ENCODE results near the gene ZCCHC7.

Gene ZCCHC7

DNA sequence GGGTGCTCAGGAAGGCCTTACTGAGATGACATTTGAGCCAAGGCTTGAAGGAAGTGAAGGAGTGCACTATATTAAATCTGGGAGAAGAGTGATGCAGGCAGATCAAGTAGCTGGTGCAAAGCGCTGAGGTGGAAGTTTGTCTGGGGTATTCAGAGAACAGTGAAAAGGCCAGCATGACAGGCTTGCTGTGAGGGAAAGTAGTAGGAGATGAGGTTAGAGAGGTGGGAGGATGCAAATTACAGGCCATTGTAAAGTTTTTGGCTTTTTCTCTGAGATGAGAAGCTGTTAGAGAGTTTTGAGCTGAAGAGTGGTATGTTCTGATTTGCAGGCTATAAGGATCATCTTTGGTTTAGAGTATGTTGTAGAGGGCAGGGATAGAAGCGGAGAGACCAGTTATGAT is 221.3 kb downstream of the ZCCHC7 start:
- DNase-seq, result no peak
- in situ Hi-C loops (cut with HindIII; ENCODE audit: low pct_ligation_motif_present, low sequenced_read_pairs), result no loop called here
- Histone ChIP-seq H3K36me3 (replicated peaks) (no peaks in the 10 kb centered on the region), H3K27ac (no peak overlapping the region), H3K4me3 (ENCODE audit: low read depth, low read length) (no peak overlapping the region), H3K27me3 (replicated peaks) (no peaks in the 10 kb centered on the region)
- TF ChIP-seq, protein P1, sequence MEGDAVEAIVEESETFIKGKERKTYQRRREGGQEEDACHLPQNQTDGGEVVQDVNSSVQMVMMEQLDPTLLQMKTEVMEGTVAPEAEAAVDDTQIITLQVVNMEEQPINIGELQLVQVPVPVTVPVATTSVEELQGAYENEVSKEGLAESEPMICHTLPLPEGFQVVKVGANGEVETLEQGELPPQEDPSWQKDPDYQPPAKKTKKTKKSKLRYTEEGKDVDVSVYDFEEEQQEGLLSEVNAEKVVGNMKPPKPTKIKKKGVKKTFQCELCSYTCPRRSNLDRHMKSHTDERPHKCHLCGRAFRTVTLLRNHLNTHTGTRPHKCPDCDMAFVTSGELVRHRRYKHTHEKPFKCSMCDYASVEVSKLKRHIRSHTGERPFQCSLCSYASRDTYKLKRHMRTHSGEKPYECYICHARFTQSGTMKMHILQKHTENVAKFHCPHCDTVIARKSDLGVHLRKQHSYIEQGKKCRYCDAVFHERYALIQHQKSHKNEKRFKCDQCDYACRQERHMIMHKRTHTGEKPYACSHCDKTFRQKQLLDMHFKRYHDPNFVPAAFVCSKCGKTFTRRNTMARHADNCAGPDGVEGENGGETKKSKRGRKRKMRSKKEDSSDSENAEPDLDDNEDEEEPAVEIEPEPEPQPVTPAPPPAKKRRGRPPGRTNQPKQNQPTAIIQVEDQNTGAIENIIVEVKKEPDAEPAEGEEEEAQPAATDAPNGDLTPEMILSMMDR (IDR thresholded peaks at IDR 0.05; ENCODE audit: low read depth, low read length, missing control alignments), result no peak

DNA sequence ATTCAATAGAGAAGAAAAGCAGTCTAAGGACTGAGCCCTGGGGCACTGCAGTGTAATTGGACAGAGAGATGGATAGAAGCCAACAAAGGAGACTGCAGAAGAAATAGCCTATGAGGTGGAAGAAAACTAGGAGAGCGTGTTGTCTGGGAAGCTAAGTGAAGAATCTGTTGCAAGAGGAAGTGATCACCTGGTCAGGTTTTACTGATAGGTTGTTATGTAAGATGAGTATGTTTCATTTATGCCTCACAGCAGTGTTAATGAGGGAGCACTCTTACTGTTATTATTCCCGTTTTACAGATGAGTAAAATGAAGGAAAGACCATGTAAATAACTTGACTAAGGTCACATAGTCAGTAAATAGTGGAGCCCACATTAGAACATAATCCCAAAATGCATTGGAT is 222.1 kb downstream of the ZCCHC7 start:
- H3K36me3 ChIP-seq (replicated peaks), result no peaks in the 10 kb centered on the region
- no peak overlapping the region for H3K27ac ChIP-seq
- in situ Hi-C loops (cut with HindIII; ENCODE audit: low pct_ligation_motif_present, low sequenced_read_pairs), result no loop called here
- H3K27me3 ChIP-seq (replicated peaks), result no peaks in the 10 kb centered on the region
- DNase-seq, result no peak
- TF ChIP-seq, protein P1 (IDR thresholded peaks at IDR 0.05; ENCODE audit: low read depth, low read length, missing control alignments), result no peak
- H3K4me3 ChIP-seq (ENCODE audit: low read depth, low read length), result no peak overlapping the region

DNA sequence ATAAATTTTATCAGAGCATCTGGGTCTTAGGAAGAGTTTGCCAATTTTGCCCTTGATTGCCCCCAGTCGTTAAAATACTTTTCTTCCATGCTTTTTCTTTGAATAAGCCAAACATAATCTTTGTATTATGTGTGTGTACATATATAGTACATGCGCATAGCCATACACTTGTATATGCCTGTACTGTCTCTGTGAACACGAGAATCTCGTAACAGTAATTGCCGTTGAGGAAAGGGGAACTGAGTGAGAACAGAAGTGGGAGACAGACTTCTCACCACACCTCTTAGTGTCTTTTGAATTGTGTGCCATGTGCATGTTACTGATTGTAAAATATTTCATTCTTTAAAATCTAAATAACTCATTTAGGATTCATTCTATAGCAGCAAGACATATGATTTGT is 222.5 kb downstream of the ZCCHC7 start:
- in situ Hi-C loops (cut with HindIII; ENCODE audit: low pct_ligation_motif_present, low sequenced_read_pairs), result no loop called here
- H3K36me3 ChIP-seq (replicated peaks), result no peaks in the 10 kb centered on the region
- TF ChIP-seq, protein P1 (IDR thresholded peaks at IDR 0.05; ENCODE audit: low read depth, low read length, missing control alignments), result no peak
- H3K27me3 ChIP-seq (replicated peaks), result no peaks in the 10 kb centered on the region
- H3K27ac ChIP-seq, result no peak overlapping the region
- H3K4me3 ChIP-seq (ENCODE audit: low read depth, low read length), result no peak overlapping the region
- no peak for DNase-seq

DNA sequence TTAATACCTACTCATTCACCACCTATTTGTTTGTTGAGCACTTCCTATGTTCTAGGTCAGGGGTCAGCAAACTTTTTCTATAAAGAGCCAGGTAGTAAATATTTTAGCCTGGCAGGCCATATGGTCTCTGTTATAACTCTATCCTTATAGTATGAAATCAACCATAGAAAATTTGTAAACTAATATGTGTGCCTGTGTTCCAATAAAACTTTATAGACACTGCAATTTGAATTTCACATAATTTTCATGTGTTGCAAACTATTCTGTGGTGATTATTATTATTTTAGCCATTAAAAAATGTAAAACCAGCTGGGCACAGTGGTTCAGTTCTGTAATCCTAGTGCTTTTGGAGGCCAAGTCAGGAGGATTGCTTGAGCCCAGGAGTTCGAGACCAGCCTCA is 223.3 kb downstream of the ZCCHC7 start:
- TF ChIP-seq, protein P1 (IDR thresholded peaks at IDR 0.05; ENCODE audit: low read depth, low read length, missing control alignments), result no peak
- Histone ChIP-seq H3K27me3 (replicated peaks) (no peaks in the 10 kb centered on the region), H3K27ac (no peak overlapping the region), H3K4me3 (ENCODE audit: low read depth, low read length) (no peak overlapping the region), H3K36me3 (replicated peaks) (no peaks in the 10 kb centered on the region)
- no peak for DNase-seq
- in situ Hi-C loops (cut with HindIII; ENCODE audit: low pct_ligation_motif_present, low sequenced_read_pairs), result no loop called here

DNA sequence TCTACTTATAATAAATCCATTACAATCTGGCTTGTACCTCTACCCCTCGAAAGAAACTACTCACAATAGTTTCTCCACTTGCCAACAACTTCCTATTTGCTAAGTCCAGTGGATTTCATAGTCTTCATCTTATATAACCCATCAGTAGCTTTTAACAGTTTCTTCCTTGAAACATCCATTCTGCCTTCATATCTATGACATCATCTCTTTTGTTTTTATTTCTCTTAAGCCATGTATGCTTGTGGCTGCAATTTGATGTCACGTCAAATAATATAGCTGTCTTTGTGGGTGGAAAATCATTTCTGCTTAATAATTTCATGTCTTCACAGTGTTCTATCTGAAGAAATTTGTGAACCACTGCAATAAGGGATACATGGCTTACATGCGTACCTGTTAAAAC is 224.7 kb downstream of the ZCCHC7 start:
- in situ Hi-C loops (cut with HindIII; ENCODE audit: low pct_ligation_motif_present, low sequenced_read_pairs), result no loop called here
- TF ChIP-seq, protein P1 (IDR thresholded peaks at IDR 0.05; ENCODE audit: low read depth, low read length, missing control alignments), result no peak
- Histone ChIP-seq H3K4me3 (ENCODE audit: low read depth, low read length) (no peak overlapping the region), H3K27ac (no peak overlapping the region), H3K36me3 (replicated peaks) (no peaks in the 10 kb centered on the region), H3K27me3 (replicated peaks) (no peaks in the 10 kb centered on the region)
- DNase-seq, result no peak

DNA sequence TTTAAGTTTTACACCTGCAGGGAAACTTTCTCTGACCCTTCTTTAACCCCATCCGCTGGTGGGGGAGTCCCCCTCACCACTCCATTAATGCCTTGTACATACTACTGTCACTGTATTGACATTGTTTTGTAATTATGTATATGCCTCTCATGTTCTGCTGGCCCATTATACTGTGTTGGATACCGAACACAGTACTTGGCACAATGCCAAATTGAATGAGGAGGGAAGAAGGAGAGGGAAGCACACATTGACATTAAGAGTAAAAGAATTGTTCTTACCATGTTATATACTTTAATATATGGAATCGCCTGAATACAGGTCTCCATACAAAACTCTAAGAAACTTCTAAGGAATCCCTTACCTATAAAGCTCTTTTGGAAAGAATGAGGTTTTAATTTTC is 228.5 kb downstream of the ZCCHC7 start:
- in situ Hi-C loops (cut with HindIII; ENCODE audit: low pct_ligation_motif_present, low sequenced_read_pairs), result no loop called here

More for the DNA sequence above, 228.5 kb downstream of the ZCCHC7 start:
- H3K36me3 ChIP-seq (replicated peaks), result no peaks in the 10 kb centered on the region
- H3K4me3 ChIP-seq (ENCODE audit: low read depth, low read length), result no peak overlapping the region
- no peaks in the 10 kb centered on the region for H3K27me3 ChIP-seq (replicated peaks)
- no peak for DNase-seq
- TF ChIP-seq, protein P1 (IDR thresholded peaks at IDR 0.05; ENCODE audit: low read depth, low read length, missing control alignments), result no peak
- H3K27ac ChIP-seq, result no peak overlapping the region

Measured in brain microvascular endothelial cell (primary cell).